Fibroblast of skin of left quadriceps (primary cell): ENCODE measurements around the gene SCN2B.
A peak's percentile ranks its signal among the peaks of the same experiment; 100 is the strongest.

ENCODE experiments used
- DNase-seq, 2 experiments: peaks; one replicate each; pipeline ENCODE4 v3.0.0-alpha.2; 2013; ENCODE audit warnings: low read depth in 2 of 2

The SCN2B gene

DNA sequence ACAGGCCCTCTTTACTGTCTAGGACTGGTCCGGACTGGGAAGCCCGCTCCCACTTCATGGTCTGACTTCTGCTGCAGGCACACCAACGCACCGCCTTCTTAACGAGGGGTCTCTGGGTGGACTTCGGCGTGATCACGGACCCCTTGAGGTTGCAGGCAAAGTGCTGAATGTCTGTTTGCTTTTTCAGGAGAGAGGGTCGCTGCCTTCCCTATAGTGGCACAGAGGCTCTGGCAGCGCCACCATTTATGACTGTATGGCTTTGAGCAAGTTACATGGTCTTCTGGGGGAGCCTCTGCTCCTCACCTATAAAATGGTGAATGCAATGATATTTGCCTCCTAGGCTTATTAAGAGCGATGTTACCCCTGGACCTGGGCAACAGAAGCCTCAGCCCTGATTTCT lies 22.5 kb downstream of the SCN2B start:
- no peak for DNase-seq

DNA sequence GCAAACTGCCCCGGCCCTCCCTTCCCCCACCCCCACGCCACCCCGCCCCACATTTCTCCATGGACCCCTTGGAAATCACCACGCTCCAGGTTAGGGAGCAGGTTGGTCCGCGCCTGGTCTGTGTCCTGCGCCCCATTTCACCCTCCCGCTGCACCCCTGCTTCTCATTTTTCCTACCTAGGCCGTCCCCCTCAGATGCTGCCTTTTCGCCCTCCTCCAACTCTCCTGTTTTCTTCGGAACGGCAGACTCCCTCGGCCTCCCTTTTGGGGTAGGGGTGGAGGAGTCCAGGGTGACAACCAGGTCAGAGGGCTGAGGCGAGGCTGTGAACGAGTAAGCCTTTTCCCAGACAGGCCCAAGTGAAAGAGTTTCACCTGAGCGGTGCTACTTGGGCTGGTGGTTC lies 22.9 kb downstream of the SCN2B start:
- DNase-seq: no peak

DNA sequence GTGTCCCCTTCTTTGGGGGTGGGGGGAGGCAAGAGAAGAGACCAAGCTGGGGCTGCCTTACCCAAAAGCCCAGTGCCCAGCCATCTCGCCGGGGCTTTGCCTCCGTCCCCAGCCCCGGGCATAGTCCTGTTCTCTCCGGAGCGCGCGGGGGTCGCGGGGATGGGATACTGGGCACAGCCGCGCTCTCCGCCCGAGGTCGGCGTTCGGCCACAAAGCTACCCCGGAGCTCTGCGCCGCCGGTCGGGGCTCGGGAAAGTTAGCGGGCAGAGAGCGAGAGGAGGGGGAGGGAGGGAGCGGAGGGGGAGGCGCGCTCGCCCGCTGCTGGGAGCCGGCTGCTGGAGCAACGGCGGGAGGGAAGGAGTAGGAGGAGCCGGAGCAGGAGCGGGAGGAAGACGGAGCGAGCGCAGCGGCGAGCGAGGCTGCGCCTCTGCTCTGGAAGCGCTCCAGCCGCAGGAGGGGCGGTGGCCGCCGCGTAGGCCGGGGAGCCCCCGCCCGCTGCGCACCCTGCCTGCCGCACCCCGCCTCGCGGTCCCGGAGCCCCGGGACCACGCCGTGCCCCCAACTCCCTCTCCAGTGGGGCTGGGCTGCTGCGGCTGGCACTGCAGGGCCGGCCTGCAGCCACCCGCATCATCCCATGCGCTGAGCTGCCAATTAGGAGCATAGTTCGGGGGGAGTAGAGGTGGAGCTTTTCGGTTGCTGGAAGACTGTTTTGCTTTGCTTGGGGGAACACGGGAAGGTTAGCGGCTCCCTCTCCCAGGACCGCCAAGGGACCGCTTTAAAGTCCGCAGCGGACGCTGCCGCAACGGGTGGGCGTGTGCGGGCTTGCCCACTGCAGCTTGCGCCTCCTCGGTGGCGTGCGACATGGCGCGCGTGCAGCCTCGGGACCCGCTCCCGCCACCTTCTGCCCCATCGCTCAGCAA lies 23.6 kb downstream of the SCN2B start, which contains the start of gene SCN4B:
Gene SCN4B, minus strand, starts transcription at position 272 of the 920 bp plus-strand sequence. Its CDS starts 150 bp downstream, at position 122.
- DNase-seq: peak in 1 of 2 experiments; percentile 8

DNA sequence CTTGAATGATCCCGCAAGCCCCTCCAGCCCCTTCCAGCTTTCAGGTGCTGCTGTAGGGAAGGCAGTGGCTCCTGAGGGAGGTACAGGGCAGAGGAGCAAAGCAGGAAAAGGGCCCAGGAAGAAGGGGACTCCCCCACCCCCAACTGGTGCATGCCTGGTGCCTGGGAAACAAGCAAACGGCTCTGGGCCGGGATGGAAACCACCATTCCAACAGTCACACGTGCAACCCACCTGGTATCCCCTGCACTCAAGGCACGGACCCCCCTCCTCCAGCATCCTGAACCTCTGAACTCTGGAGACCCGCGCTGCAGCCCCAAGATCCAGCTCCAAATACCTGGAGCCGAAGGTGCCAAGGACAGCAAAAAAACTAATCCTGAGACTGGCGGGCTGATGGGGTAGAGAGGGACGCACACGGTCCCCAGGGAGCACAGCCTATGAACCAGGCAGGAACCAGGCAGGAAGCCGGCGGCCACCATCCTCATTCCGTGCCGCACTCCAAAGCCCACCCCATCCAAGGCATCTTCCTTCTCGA lies 24.4 kb downstream of the SCN2B start:
- DNase-seq: no peak

DNA sequence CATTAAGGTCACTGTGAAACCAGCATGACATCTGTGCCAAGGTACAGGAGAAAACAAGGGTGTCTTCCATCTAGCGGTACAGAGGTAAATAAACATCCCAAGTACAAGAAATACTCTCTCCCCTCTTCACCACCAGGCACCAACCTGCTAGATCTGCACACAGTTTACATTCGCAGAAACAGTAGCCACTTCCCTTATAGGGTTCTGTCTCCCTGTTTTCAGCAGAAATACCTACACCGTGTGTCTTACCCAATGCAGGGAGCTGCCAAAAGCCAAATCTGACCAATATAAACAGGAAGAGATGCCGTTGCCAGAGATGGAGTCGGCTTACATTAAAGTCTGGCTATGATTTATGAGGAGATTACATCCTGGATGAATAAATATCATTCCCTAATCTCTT lies 25.0 kb downstream of the SCN2B start:
- no peak for DNase-seq

DNA sequence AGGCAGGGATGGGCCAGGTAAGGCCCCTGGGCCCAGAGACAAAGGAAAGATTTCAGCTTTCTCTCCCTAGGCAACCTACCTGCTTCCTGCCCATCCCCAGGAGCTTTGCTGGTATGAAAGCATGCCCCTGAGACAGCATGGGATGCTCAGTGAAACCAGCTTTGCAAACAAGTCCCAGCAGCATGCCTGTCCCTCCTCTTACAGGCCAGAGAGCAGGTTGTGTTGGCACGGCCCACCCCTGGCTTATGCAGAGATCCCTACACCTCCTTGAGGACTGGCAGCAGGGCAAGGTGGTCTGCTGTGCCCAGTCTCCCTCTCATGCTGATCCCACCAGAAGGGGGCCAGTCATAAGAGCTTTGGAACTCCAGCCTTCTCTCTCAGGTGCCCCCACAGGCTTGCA lies 26.9 kb downstream of the SCN2B start:
- no peak for DNase-seq

DNA sequence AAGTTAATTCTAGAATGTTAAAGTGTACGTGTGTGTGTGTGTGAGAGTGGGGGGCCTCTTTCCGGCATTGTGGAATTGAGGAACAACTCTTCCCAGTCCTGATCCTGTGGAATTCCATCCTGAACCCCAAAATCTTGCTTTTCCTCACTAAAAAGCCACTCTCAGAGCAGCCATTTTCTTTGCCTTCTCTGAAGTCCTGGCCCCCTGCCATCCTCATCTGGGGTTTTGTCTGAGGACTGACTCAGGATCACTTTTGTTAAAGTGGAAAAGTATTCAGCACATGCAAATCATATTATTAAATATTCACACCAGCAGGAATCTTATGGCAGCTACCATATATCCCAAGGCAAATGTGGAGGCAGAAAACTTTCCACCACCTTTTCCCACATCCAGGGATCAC lies 27.6 kb downstream of the SCN2B start:
- no peak for DNase-seq

DNA sequence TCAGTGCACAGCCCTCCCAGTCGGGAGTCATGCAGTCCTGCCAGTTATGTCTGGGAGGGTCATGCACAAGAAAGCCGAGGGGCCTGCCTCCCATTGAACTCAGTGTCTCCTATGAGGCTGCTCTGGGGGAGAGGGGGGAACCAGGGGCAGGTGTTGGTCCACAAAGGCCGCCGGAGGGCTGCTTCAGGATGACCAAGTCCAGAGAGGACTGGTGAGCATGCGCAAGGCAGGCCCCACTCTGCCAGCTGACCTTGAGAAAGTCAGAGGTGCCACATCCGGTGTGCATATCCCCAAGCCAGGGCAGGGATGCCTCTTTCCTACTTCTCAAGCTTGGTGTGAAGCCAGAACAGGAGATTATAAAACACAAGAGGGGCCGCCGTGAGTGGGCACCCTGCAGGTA lies 28.2 kb downstream of the SCN2B start:
- no peak for DNase-seq

DNA sequence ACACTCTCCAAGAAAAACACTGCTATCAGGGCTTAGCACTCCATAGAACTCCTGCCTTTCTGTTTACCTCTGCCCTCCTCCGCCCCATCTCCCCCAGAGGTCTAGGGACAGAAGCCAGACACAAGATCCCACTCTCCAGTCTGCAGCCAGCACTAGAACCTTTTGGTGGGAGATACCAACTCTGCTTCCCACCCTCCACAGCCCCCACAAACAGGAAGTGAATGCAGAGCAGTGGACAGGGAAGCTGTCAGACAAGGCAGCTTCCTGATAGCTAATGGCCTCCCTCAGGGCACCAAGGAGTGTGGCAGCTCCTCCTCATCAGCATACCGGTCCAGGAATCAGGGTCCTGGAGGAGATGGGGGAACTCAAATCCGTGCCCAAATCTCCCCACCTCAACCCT lies 28.9 kb downstream of the SCN2B start:
- DNase-seq: no peak

DNA sequence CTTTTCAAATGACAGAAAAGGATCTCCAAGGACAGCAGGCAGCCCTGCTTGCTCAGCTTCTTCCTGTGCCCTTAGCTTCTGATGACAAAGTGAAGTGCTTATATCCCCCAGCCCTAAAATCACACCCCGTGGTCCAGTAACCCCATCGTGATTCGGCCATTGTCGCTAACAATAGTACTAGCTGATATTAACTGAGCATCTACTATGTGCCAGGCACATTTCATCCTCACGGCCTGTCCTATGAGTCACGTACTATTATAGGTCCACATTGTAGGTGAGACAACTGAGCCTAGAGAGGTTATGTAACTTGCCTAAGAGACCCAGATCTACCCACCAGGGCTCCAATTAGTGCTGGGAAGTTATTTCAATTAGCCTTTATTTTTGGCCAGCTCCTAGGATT lies 29.9 kb downstream of the SCN2B start:
- DNase-seq: no peak

DNA sequence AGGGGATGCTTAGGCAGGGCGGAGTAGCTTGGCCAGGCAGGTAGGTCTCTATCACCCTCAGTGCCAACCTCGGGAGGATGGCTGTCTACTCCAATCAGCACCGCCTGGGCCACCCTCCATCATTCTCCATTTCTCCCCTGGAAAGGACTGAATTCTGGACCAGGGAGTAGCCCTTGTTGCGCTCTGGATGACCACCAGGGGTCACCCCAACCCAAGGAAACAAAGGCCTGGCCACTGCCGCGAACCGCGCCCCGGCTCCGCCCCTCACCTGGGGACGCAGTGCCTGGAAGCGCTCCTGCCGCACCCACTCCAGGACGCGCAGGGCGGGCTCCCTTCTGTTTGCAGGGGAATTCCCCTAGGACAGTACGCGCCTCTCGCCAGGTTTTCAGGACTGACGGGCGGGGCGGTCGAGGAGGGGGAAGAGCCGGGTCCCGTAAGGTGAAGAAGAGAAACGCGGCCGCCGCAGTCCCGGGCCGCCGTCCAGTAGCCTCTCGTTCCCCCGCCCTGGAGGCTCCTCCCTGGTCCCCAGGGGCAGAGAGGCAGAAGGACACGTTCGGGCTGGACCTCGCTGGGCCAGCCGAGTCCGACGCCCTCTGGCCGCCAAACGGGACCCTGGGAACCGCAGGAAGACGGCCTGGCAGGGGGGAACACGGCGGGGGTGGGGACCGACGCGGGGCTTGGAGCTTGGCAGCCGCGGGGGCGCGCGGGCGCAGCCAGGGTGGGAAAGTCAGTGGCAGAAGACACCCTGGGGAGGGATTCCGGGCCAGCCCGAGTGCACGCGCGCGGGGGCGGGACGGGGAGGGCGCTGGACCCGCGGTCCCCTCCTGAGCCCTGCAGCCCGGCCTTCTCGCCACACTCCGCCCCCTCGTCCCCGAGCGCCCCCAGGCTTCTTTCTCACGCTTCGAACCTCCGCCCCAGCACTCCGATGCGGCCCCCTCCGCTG lies 30.9 kb downstream of the SCN2B start:
- DNase-seq: peak; percentile 13 to 20

DNA sequence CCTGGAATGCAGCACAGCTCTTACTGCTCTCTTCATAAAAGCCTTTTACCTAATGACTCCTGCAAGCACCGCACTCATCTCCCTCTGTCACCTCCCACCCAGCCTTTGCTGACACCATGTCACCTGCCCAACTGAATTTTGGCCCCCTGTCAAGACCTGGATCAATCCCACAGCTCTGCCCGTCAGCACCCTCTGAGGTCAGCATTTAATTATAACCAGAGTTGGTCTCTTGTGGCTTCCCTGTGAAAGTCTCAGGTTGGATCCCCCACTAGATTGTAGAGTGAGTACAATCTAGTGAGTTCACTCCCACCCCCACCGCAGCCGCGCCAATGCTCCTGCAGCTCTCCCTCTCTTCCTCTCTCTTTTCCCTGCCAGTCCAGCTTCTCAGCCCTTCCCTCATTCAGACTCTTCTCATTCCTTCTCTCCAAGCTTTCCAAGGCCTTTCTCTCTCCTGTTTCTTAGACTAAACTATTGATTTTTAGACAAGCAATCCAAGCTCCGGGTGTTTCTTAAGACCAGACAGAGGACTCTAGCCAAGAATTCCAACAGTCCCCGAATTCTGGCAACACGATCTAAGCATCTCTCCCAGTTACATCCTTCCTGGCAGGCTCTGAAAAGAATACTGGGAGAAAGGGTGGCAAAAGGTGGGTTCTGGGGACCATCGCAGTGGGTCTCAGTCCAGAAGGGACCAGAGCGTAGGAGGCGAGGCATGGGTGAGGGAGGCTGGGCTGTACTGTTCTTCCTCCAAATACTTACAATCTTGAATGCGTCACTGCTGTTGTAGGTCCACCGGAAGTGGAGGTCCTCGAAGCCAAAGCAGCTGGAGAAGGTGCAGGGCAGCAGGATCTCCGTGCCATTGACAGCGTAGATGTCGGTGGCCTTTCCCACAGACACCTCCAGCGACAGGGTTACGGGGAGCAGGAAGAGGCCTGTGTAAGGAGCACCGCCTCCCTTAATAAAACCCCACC lies 31.9 kb downstream of the SCN2B start:
- no peak for DNase-seq

DNA sequence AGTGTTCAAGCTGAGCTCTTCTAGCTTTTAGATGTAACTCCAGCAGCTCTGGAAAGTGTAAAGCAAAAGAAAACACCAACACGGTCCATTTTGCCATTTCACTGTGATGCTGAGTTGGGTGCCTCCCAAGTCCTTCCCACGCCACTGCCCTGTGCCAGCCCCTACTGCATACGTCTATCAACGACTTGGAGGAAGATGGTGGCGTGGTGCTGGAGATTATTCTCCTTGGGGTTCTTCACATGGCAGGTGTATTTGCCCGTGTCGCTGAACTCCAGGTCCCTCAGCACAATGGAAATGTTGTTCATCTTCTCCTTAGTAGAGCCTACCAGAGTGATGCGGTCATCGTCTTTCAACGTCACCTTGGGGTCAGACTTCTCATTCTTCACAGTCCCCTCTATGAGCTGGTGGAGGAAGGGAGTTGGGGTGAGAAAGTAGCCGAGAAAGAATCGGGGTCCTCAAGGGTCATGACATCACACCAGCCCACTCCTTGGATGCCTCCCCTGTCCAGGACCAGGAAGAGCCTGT lies 32.7 kb downstream of the SCN2B start:
- no peak for DNase-seq

DNA sequence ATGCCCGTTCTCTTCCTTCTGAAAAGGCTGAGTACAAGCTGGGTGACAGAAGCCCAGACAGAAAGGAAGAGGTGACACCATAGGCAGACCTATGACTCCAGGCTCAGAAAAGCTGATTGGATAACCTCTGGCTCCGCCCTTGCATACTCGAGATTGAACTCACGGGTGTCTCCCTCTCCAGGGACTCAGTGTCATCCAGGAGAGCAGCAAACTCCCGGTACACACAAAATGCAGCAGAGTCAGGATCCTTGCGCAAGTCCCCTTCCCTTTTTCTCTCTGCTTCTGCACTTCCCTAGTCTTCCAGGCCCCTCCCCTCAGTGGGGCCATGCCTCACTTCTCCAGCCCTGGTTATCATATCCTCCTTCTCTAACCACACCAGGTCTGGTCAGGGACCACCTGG lies 33.6 kb downstream of the SCN2B start:
- no peak for DNase-seq

DNA sequence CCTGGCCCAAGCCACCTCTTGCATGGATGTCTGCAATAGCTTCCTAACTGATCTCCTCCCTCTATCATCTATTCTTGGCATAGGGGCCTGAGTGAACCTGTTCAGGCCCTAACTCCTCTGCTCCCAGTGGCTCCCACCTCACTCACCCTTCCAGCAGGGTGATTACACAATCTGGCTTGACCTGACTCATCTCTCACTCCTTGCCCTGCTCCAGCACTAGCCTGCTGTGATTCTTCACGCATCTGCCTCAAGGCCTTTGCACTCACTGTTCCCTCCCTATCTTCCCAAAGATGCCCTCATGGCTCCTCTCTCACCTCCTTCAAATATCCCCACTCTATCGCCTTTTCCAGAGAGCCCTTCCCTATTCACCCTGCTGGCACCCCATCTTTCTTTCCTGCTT lies 34.4 kb downstream of the SCN2B start:
- no peak for DNase-seq

DNA sequence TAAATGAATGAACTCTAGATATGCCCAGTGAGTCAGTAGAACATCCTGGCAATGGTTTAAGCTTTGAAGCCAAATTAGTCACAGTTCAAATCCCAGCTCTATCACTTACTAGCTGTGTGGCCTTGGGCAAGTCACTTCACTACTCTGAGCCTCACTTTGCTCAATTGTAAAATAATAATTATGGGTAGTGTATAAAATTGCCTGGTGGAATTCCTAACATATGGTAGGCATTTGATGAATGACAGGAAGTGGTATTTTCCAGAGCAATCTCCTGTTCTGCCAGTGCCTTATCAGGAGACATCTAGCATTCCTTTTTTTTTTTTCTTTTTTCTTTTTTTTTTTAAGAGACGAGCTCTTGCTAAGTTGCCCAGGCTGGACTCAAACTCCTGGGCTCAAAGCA lies 36.9 kb downstream of the SCN2B start:
- DNase-seq: no peak

DNA sequence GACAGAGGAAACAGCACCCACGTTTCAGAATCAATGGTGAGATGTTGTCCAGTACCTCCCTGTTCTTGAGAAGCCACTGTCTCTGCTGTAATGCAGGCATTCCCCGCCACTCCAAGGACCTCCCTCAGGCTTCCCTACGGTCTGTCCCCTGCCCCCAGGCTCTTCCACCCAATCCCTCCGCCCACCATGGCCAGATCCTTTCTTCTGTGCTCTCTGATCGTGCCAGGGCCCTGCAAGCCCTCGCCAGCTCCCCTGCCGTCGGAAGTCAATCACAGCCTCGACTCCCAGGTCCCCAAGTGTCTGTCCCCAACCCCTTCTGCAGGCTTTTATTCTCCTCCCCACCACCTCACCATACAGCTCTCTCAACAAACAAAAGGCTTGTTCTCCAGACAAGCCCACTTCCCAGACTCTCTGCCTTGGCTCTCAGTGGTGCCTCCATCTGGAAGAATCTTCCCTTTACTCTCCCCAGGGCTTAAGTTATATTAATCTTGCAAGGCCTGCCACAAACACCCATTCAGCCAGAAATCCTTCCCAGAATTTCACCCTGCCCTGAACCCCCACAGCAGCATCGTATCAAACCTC lies 37.5 kb downstream of the SCN2B start:
- no peak for DNase-seq

DNA sequence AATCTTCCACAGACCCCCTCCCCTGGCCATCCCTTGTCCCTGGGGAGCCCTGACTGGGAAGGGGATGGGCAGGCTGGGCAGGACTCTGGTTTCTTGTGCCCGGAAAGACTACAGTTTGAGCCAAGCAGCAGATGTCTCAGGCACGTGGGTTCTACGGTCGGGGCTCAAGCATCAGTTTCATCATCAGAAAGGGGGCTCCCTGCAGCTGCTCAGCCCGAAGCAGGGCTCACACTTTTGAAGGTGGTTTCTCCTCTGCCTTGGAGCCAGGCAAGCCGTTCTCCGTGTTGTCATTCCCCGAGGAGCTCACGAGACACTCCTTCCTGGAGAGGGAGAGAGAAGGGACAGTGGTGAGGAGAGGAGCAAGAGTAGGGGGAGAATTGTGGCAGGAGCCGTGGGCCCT lies 39.6 kb downstream of the SCN2B start:
- DNase-seq: no peak

DNA sequence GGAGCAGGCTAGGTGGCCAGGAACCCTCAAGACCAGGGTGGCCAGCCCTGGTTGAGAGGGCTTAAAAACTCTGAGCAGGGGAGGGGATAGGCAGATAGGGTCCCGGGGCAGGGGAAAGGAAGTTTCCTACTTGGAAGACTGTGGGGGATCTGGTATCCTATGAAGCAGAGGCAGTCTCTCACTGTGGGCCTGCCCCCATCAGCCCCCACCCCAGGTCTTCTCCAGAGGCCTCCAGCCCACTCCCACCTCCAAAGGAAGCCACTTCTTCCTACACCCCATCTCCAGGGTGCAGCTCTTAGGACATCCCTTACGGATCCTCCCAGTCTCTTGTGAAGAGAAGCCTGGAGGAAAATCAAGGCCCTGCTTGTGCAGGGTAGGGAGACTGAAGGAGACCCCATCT lies 40.1 kb downstream of the SCN2B start:
- no peak for DNase-seq

DNA sequence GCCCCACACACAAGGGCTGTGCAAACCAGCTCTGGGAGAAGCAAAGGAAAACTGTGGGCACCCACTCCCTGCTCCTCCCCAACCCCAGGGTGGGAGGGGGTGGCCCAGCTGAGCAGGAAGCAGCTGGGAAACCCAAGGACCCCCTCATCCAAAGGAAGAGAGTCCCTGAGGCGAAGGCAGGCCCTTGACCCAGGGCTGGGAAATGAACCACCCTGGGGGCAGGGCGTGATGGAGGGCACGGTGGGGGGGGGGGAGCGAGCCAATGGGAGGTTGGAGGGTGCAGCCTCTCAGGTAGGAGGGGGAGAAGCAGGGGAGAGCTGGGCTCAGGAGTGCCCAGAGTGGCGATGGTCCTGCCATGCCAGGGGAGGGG lies 40.7 kb downstream of the SCN2B start:
- DNase-seq: no peak
